ENCODE results near the gene PRCP. TPM values are rescaled to one million over a fixed set of nuclear protein-coding genes. Genes with fewer than 3 reads are reported as not detected.

PRCP gene
- total and polyA plus RNA-seq, 9 donors, result 36.4 to 184 (median 62.8) TPM

GRCh38 chr11:82775736-82776346, 124.4 kb downstream of the PRCP start:
- no peaks in the 10 kb centered on the region for H3K27me3 ChIP-seq
- no peaks in the 10 kb centered on the region for H3K36me3 ChIP-seq
- H3K9me3 ChIP-seq, result no peaks in the 10 kb centered on the region
- WGBS, 3 donors, result 55 to 63% (median 58%) methylated on average over 3 of the region's 3 CpGs
- no peak for TF ChIP-seq POLR2A (IDR thresholded peaks at IDR 0.05)
- no peak for TF ChIP-seq EP300 (IDR thresholded peaks at IDR 0.05)
- no peak for TF ChIP-seq CTCF (IDR thresholded peaks at IDR 0.05)
- DNase-seq, result no peak
- no peak overlapping the region for H3K4me3 ChIP-seq
- intact Hi-C loops (cut with DNase I), result no loop called here
- H3K27ac ChIP-seq, result no peak overlapping the region
- H3K4me1 ChIP-seq (ENCODE audit: insufficient read depth), result no peaks in the 10 kb centered on the region

GRCh38 chr11:82775218-82775617, 125.0 kb downstream of the PRCP start:
- Histone ChIP-seq H3K36me3 (no peaks in the 10 kb centered on the region), H3K4me3 (no peak overlapping the region), H3K9me3 (no peaks in the 10 kb centered on the region), H3K4me1 (ENCODE audit: insufficient read depth) (no peaks in the 10 kb centered on the region), H3K27me3 (no peaks in the 10 kb centered on the region), H3K27ac (no peak overlapping the region)
- 86 to 93% (median 90%) methylated on average over 1 of the region's 1 CpG for WGBS, 3 donors
- TF ChIP-seq CTCF (IDR thresholded peaks at IDR 0.05), result no peak
- intact Hi-C loops (cut with DNase I), result no loop called here
- DNase-seq, result no peak

Other genes starting within 250 kb of the PRCP start
- 1 to 10 TPM; 1.1 to 2.1 (median 1.6) TPM for gene FAM181B, start 166.6 kb downstream of the PRCP start, total RNA-seq
- gene FAM181B, start 166.6 kb downstream of the PRCP start, polyA plus RNA-seq, result 1 to 10 TPM; 1.2 to 1.4 TPM
- gene DDIAS, start 1.3 kb upstream of the PRCP start, total RNA-seq, result 1 to 10 TPM in 2 of 7 donors, under 1 TPM in 4, not detected in 1; 0.48 to 1.2 (median 0.69) TPM
- under 1 TPM; 0.38 to 0.77 TPM for gene DDIAS, start 1.3 kb upstream of the PRCP start, polyA plus RNA-seq
- gene RAB30, start 171.5 kb upstream of the PRCP start, total RNA-seq, result 10 to 100 TPM in 6 of 7 donors, 1 to 10 TPM in 1; 9.0 to 30.4 (median 22.7) TPM
- 10 to 100 TPM in 1 of 2 donors, 1 to 10 TPM in 1; 6.8 to 27.4 TPM for gene RAB30, start 171.5 kb upstream of the PRCP start, polyA plus RNA-seq

Measured in ovary (tissue), 9 donors.